MM.1S (cell line): ENCODE results near the gene COLEC11.

Source experiments
- CTCF ChIP-seq: fragments of 300-600 bp; sonication (generic); IDR thresholded peaks from 2 replicates; pipeline ENCODE4 v1.5.1; 2016; ENCODE audit warnings: antibody characterized with exemption, low read length, mixed read lengths
- EZH2phosphoT487 ChIP-seq: fragments of 300-600 bp; sonication (generic); IDR thresholded peaks from 2 replicates; pipeline ENCODE4 v1.6.1; 2018; ENCODE audit warnings: antibody characterized with exemption, low read length

DNA sequence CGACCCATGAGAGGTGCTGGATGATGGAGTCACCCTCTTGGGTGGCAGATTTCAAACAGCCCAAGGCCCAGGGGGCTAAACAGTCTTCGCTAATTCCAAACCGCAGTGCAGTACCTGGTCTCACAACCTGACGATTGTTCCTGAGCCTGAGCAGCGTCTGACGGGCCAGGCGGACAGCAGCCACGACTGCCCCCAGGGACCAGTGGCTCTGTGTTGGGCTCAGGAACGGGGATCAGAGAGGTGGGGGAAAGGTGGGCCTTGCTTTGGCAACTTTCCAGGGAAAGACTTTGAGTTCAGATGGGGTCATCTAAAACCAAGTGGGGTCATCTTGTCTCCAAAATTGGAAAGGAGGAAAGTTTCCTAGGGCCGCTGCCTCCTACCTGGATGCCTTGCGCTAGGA, 492 bp downstream of the COLEC11 start:
- TF ChIP-seq CTCF = no peak
- TF ChIP-seq EZH2phosphoT487 = no peak
